K562 (cell line): ENCODE measurements around the gene PFKFB2. TPM values are rescaled to one million over a fixed set of nuclear protein-coding genes. Genes with fewer than 3 reads are reported as not detected.

Experiments used
- CSDE1 ChIP-seq, 2 experiments: fragments of 450-650 bp; IDR thresholded peaks; 2 replicates each; pipeline ENCODE4 v1.6.1; 2016; ENCODE audit warnings: mild to moderate bottlenecking in 1 of 2
- ETS2 ChIP-seq: IDR thresholded peaks from 2 replicates; pipeline ENCODE4 v1.6.1; 2016; ENCODE audit warnings: borderline replicate concordance, missing genetic modification characterization, mild to moderate bottlenecking, moderate library complexity, missing compliant biosample characterization; ENCODE audit not compliant: poor library complexity, severe bottlenecking
- FOXK2 ChIP-seq, 2 experiments: fragments of 450-650 bp; IDR thresholded peaks in 1 of 2; conservative IDR thresholded peaks in 1 of 2; 2 replicates each; pipeline ENCODE4 v1.6.1; 2016; ENCODE audit warnings: low read depth in 2 of 2, mild to moderate bottlenecking in 1 of 2
- FOXP4 ChIP-seq: sonication (generic); formaldehyde crosslinking; IDR thresholded peaks from 2 replicates; pipeline ENCODE4 v1.8.0; 2022; ENCODE audit warnings: mild to moderate bottlenecking, missing genetic modification reagents, borderline replicate concordance
- HOMEZ ChIP-seq: fragments of 250-450 bp; sonication (Bioruptor Pico); IDR thresholded peaks from 2 replicates; pipeline ENCODE4 v1.4.0; 2020; ENCODE audit warnings: mild to moderate bottlenecking, moderate library complexity
- JUN ChIP-seq, 2 experiments: sonication (generic) in 1 of 2; formaldehyde crosslinking in 1 of 2; IDR thresholded peaks; 2 replicates each; pipeline versions ENCODE4 v1.6.1 to v1.8.0; 2012 to 2022; ENCODE audit warnings: borderline replicate concordance in 2 of 2, mild to moderate bottlenecking in 2 of 2, improper control_type of control experiment in 1 of 2, low read depth in 1 of 2, low read length in 1 of 2, missing genetic modification reagents in 1 of 2
- NBN ChIP-seq: fragments of 450-650 bp; IDR thresholded peaks from 2 replicates; pipeline ENCODE4 v1.6.1; 2016; ENCODE audit warnings: low read depth, mild to moderate bottlenecking
- NCOA1 ChIP-seq: fragments of 450-650 bp; IDR thresholded peaks from 2 replicates; pipeline ENCODE4 v1.6.1; 2016; ENCODE audit warnings: low read depth
- NCOR1 ChIP-seq: fragments of 450-650 bp; IDR thresholded peaks from 2 replicates; pipeline ENCODE4 v1.6.1; 2016; ENCODE audit warnings: mild to moderate bottlenecking, moderate library complexity
- NR1H2 ChIP-seq: sonication (generic); formaldehyde crosslinking; IDR thresholded peaks from 2 replicates; pipeline ENCODE4 v1.4.0; 2020; ENCODE audit warnings: mild to moderate bottlenecking, missing genetic modification reagents
- POLR2AphosphoS2 ChIP-seq: IDR thresholded peaks from 2 replicates; pipeline ENCODE4 v1.6.1; 2012; ENCODE audit warnings: low read length, improper control_type of control experiment
- POLR2H ChIP-seq: IDR thresholded peaks from 2 replicates; pipeline ENCODE4 v1.6.1; 2016; ENCODE audit warnings: missing genetic modification characterization, low read depth, mild to moderate bottlenecking, control low read depth, missing compliant biosample characterization, moderate library complexity
- RB1 ChIP-seq: fragments of 450-650 bp; IDR thresholded peaks from 2 replicates; pipeline ENCODE4 v1.6.1; 2017; ENCODE audit warnings: low read depth, mild to moderate bottlenecking
- RBM22 ChIP-seq: fragments of 200-400 bp; formaldehyde crosslinking; IDR thresholded peaks from 2 replicates; pipeline ENCODE4 v1.6.1; 2018; ENCODE audit warnings: low read length, low read depth; ENCODE audit not compliant: poor library complexity, severe bottlenecking
- RBM39 ChIP-seq: fragments of 200-400 bp; formaldehyde crosslinking; optimal IDR thresholded peaks from 2 replicates; pipeline ENCODE3; 2018; ENCODE audit warnings: low read depth, low read length
- RFX1 ChIP-seq: fragments of 450-650 bp; IDR thresholded peaks from 2 replicates; pipeline ENCODE4 v1.6.1; 2016; ENCODE audit warnings: mild to moderate bottlenecking, moderate library complexity
- RFX7 ChIP-seq: fragments of 250-450 bp; sonication (Bioruptor Pico); IDR thresholded peaks from 2 replicates; pipeline ENCODE4 v1.5.1; 2021; ENCODE audit warnings: mild to moderate bottlenecking
- SMAD1 ChIP-seq: fragments of 150-350 bp; IDR thresholded peaks from 2 replicates; pipeline ENCODE4 v1.6.1; 2014; ENCODE audit warnings: low read length, low read depth; ENCODE audit not compliant: partially characterized antibody
- SUPT5H ChIP-seq: fragments of 450-650 bp; IDR thresholded peaks from 2 replicates; pipeline ENCODE4 v1.6.1; 2016
- XRCC5 ChIP-seq: fragments of 200-400 bp; formaldehyde crosslinking; IDR thresholded peaks from 2 replicates; pipeline ENCODE4 v1.6.1; 2017; ENCODE audit warnings: low read depth, mild to moderate bottlenecking, low read length
- ZC3H11A ChIP-seq: IDR thresholded peaks from 2 replicates; pipeline ENCODE4 v1.6.1; 2012; ENCODE audit warnings: low read depth, low read length, improper control_type of control experiment
- ZNF197 ChIP-seq: fragments of 200-800 bp; sonication (Bioruptor generic); IDR thresholded peaks from 2 replicates; pipeline ENCODE4 v1.6.1; 2016; ENCODE audit warnings: low read depth, missing genetic modification characterization, missing compliant biosample characterization
- polyA plus RNA-seq, 8 experiments: library from polyadenylated mRNA; depleted of rRNA in 4 of 8; stranded (reverse) in 5 of 8; unstranded in 3 of 8; fragments of >200 nt; fragmentation: Nextera tagmentation in 2 of 8; fragmentation: Illumina TruSeq in 1 of 8; extraction: Ambion mirVana in 2 of 8; extraction: Trizol in 1 of 8; gene quantifications; 2 replicates each; pipeline versions ENCODE4 v1.2.1 to v1.2.3, GENCODE V29; 2011 to 2014; ENCODE audit warnings: inconsistent platforms in 1 of 8, missing spikeins in 1 of 8
- total RNA-seq, 7 experiments: library from RNA; depleted of rRNA in 6 of 7; stranded (reverse); fragments of >200 nt in 6 of 7; fragmentation: Illumina TruSeq in 2 of 7; extraction: Trizol in 2 of 7; gene quantifications; 2 replicates each; pipeline versions ENCODE4 v1.2.1 to v1.2.3, GENCODE V29; 2011 to 2021; ENCODE audit warnings: low replicate concordance in 1 of 7
- TF ChIP-seq, protein P1 (sequence below), 2 experiments: fragments of 450-650 bp in 1 of 2; sonication (generic) in 1 of 2; formaldehyde crosslinking in 1 of 2; IDR thresholded peaks in 1 of 2; conservative IDR thresholded peaks in 1 of 2; 2 replicates each; pipeline versions ENCODE4 v1.6.1 to v1.8.1; 2016 to 2023; ENCODE audit warnings: mild to moderate bottlenecking in 2 of 2, moderate library complexity in 2 of 2, inconsistent platforms in 1 of 2, missing genetic modification reagents in 1 of 2
- TF ChIP-seq, protein P2 (sequence below): sonication (generic); formaldehyde crosslinking; IDR thresholded peaks from 2 replicates; pipeline ENCODE4 v1.8.1; 2023; ENCODE audit warnings: mild to moderate bottlenecking, missing genetic modification reagents

PFKFB2 gene
- total and polyA plus RNA-seq, 9 of the 15 experiments (the other 6 are each of a cell fraction or from before 2014, with no cell fraction given): 6.9 to 26.0 (median 16.4) TPM

GRCh38 chr1:207049974-207050391 lies 3.1 kb upstream of the PFKFB2 start (continued):
- TF ChIP-seq ZC3H11A: no peak
- TF ChIP-seq NCOR1: 0 out of 2 replicates have a peak, but pooled peaks have one; percentile 34
- TF ChIP-seq RFX7: no peak
- TF ChIP-seq RFX1: no peak
- TF ChIP-seq JUN (IDR thresholded peaks at IDR 0.05; ENCODE audit: borderline replicate concordance, low read depth, low read length): no peak
- no peak for TF ChIP-seq JUN (CRISPR knock-in tag; IDR thresholded peaks at IDR 0.05; ENCODE audit: borderline replicate concordance)
- TF ChIP-seq SUPT5H: no peak
- TF ChIP-seq, protein P1, sequence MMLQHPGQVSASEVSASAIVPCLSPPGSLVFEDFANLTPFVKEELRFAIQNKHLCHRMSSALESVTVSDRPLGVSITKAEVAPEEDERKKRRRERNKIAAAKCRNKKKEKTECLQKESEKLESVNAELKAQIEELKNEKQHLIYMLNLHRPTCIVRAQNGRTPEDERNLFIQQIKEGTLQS (IDR thresholded peaks at IDR 0.05): no peak
- TF ChIP-seq, protein P1 (CRISPR knock-in tag; conservative IDR thresholded peaks at IDR 0.05): no peak
- TF ChIP-seq, protein P2, sequence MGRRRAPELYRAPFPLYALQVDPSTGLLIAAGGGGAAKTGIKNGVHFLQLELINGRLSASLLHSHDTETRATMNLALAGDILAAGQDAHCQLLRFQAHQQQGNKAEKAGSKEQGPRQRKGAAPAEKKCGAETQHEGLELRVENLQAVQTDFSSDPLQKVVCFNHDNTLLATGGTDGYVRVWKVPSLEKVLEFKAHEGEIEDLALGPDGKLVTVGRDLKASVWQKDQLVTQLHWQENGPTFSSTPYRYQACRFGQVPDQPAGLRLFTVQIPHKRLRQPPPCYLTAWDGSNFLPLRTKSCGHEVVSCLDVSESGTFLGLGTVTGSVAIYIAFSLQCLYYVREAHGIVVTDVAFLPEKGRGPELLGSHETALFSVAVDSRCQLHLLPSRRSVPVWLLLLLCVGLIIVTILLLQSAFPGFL (CRISPR knock-in tag): no peak
- peak; percentile 55; the same call in 1 of the 2 replicates for TF ChIP-seq NCOA1
- TF ChIP-seq ZNF197 (CRISPR knock-in tag): no peak
- no peak for TF ChIP-seq ETS2
- TF ChIP-seq RB1: no peak
- peak; percentile 87 to 90 for TF ChIP-seq FOXK2 (conservative IDR thresholded peaks at IDR 0.05 in 1 of 2, IDR thresholded peaks at IDR 0.05 in 1 of 2; ENCODE audit: low read depth in 2 of 2)
- TF ChIP-seq XRCC5: no peak
- no peak for TF ChIP-seq HOMEZ (CRISPR knock-in tag)
- no peak for TF ChIP-seq RBM39
- TF ChIP-seq POLR2AphosphoS2: no peak
- peak; percentile 77; the same call in 1 of the 2 replicates for TF ChIP-seq NBN
- TF ChIP-seq FOXP4 (CRISPR knock-in tag): no peak
- no peak for TF ChIP-seq RBM22
- 0 out of 4 replicates have a peak, but pooled peaks of 1 of the 2 experiments have one; percentile 42 for TF ChIP-seq CSDE1 (IDR thresholded peaks at IDR 0.05)
- no peak for TF ChIP-seq POLR2H (tag)
- TF ChIP-seq SMAD1: no peak
- no peak for TF ChIP-seq NR1H2 (CRISPR knock-in tag)
